ENCODE measurements around the gene PDE3B. TPM values are rescaled to one million over a fixed set of nuclear protein-coding genes. Genes with fewer than 3 reads are reported as not detected.

Gene PDE3B
- total and polyA plus RNA-seq, 2 of the 4 experiments (the other 2 are of a cell fraction) = 0.21 to 1.3 TPM

- Histone ChIP-seq H3K9me1 (ENCODE audit: insufficient read depth, low read length) (no peaks in the 10 kb centered on the region), H3K27ac (ENCODE audit: insufficient read depth, low read length) (no peak overlapping the region), H2AFZ (replicated peaks; ENCODE audit: low read length, poor library complexity) (no peak overlapping the region), H2AK9ac (replicated peaks; ENCODE audit: low read depth, low read length, poor library complexity) (no peak overlapping the region), H2BK20ac (ENCODE audit: low read depth, low read length) (no peak overlapping the region), H3K36me3 (ENCODE audit: control insufficient read depth, insufficient read depth, low read length) (no peaks in the 10 kb centered on the region), H3K4ac (ENCODE audit: low read depth, low read length) (no peak overlapping the region), H3K4me1 (ENCODE audit: control insufficient read depth, insufficient read depth, low read length) (no peaks in the 10 kb centered on the region), H3K4me3 (ENCODE audit: insufficient read depth, low read depth, low read length) (no peak overlapping the region), H4K20me1 (ENCODE audit: insufficient read depth, low read length) (no peaks in the 10 kb centered on the region), H3K79me1 (ENCODE audit: low read depth in 1 of 2, low read length in 2 of 2) (no peaks in the 10 kb centered on the region), H2BK120ac (ENCODE audit: low read depth, low read length) (no peak overlapping the region), H4K91ac (ENCODE audit: insufficient read depth, low read depth, low read length) (no peak overlapping the region), H3K14ac (replicated peaks; ENCODE audit: low read depth, low read length) (no peak overlapping the region), H3K9me3 (ENCODE audit: control insufficient read depth, insufficient read depth, low read length) (no peaks in the 10 kb centered on the region), H3K56ac (ENCODE audit: extremely low read depth, insufficient read depth, low read length) (no peak overlapping the region), H2BK15ac (ENCODE audit: low read depth, low read length) (no peak overlapping the region), H3K18ac (ENCODE audit: low read depth, low read length) (no peak overlapping the region), H4K5ac (ENCODE audit: low read depth, low read length) (no peak overlapping the region), H3K9ac (ENCODE audit: low read depth, low read length) (no peak overlapping the region), H3K4me2 (ENCODE audit: low read depth, low read length) (no peak overlapping the region), H3K23ac (ENCODE audit: low read depth, low read length) (no peak overlapping the region), H3K27me3 (ENCODE audit: control insufficient read depth, insufficient read depth, low read length) (peaks cover 1% of the 10 kb centered on the region; the same call in 1 of the 2 replicates), H4K8ac (ENCODE audit: low read depth in 2 of 2, low read length in 2 of 2) (no peak overlapping the region), H2AK5ac (ENCODE audit: low read depth, low read length) (no peak overlapping the region), H2BK5ac (ENCODE audit: low read depth, low read length, poor library complexity, severe bottlenecking) (no peak overlapping the region)
- DNase-seq (no peak), ATAC-seq (ENCODE audit: low read depth) (no peak)
- dilution Hi-C loops (cut with HindIII; ENCODE audit: low sequenced_read_pairs, unreplicated experiment) = no loop called here
- ChIA-PET CTCF (interaction anchor here (0.8 to 1.3 kb wide), 3 partner anchors 32 to 117 kb away, joined by 3 to 4 read pairs (median 3); no protein-coding TSS in a partner anchor), POLR2A (ENCODE audit: unreplicated experiment) (no interaction called here)
- BruUV-seq (replicated peaks) = no TSS peak
- TF ChIP-seq SMC3 (IDR thresholded peaks at IDR 0.05; ENCODE audit: low read depth, low read length) (no peak), POLR2A (IDR thresholded peaks at IDR 0.05; ENCODE audit: low read depth, low read length) (no peak), CHD1 (IDR thresholded peaks at IDR 0.05; ENCODE audit: low read depth, low read length) (no peak), RFX5 (IDR thresholded peaks at IDR 0.05; ENCODE audit: low read depth, low read length) (no peak), MXI1 (IDR thresholded peaks at IDR 0.05; ENCODE audit: borderline replicate concordance, low read depth, low read length) (no peak), RCOR1 (IDR thresholded peaks at IDR 0.05; ENCODE audit: insufficient replicate concordance, low read length) (no peak), MAFK (IDR thresholded peaks at IDR 0.05; ENCODE audit: low read depth, low read length) (no peak), RAD21 (IDR thresholded peaks at IDR 0.05; ENCODE audit: low read length) (no peak), NFE2L2 (IDR thresholded peaks at IDR 0.05; ENCODE audit: low read depth, low read length) (no peak), CEBPB (IDR thresholded peaks at IDR 0.05; ENCODE audit: low read depth, low read length) (no peak), MAZ (IDR thresholded peaks at IDR 0.05; ENCODE audit: borderline replicate concordance, low read depth, low read length) (no peak), BHLHE40 (IDR thresholded peaks at IDR 0.05; ENCODE audit: low read depth, low read length) (no peak)
- TF ChIP-seq, protein P1, sequence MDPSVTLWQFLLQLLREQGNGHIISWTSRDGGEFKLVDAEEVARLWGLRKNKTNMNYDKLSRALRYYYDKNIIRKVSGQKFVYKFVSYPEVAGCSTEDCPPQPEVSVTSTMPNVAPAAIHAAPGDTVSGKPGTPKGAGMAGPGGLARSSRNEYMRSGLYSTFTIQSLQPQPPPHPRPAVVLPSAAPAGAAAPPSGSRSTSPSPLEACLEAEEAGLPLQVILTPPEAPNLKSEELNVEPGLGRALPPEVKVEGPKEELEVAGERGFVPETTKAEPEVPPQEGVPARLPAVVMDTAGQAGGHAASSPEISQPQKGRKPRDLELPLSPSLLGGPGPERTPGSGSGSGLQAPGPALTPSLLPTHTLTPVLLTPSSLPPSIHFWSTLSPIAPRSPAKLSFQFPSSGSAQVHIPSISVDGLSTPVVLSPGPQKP (IDR thresholded peaks at IDR 0.05; ENCODE audit: borderline replicate concordance, low read depth, low read length) = no peak
- TF ChIP-seq, protein P2, sequence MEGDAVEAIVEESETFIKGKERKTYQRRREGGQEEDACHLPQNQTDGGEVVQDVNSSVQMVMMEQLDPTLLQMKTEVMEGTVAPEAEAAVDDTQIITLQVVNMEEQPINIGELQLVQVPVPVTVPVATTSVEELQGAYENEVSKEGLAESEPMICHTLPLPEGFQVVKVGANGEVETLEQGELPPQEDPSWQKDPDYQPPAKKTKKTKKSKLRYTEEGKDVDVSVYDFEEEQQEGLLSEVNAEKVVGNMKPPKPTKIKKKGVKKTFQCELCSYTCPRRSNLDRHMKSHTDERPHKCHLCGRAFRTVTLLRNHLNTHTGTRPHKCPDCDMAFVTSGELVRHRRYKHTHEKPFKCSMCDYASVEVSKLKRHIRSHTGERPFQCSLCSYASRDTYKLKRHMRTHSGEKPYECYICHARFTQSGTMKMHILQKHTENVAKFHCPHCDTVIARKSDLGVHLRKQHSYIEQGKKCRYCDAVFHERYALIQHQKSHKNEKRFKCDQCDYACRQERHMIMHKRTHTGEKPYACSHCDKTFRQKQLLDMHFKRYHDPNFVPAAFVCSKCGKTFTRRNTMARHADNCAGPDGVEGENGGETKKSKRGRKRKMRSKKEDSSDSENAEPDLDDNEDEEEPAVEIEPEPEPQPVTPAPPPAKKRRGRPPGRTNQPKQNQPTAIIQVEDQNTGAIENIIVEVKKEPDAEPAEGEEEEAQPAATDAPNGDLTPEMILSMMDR (conservative IDR thresholded peaks at IDR 0.05; ENCODE audit: low read depth, low read length) = no peak
- TF ChIP-seq, protein P3, sequence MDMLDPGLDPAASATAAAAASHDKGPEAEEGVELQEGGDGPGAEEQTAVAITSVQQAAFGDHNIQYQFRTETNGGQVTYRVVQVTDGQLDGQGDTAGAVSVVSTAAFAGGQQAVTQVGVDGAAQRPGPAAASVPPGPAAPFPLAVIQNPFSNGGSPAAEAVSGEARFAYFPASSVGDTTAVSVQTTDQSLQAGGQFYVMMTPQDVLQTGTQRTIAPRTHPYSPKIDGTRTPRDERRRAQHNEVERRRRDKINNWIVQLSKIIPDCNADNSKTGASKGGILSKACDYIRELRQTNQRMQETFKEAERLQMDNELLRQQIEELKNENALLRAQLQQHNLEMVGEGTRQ (IDR thresholded peaks at IDR 0.05; ENCODE audit: low read depth, low read length) = no peak
- WGBS, 2 experiments (ENCODE audit: extremely low coverage in 2 of 2, insufficient read length in 1 of 2) = 73% methylated on average over 3 of the region's 5 CpGs; no CpG with 5 or more reads in 1 of the 2 experiments
- in situ Hi-C loops (cut with MboI; ENCODE audit: low sequenced_read_pairs) = loop anchor here (5.0 kb wide), 1 partner anchor 114 kb away; no protein-coding TSS in a partner anchor
- intact Hi-C loops (cut with micrococcal nuclease) = loop anchor here (2.0 to 10.0 kb wide), 3 partner anchors 262 to 384 kb away; partner anchors contain the start of genes PDE3B and PSMA1
These were observed 263.0 kb downstream of the PDE3B start for GRCh38 chr11:14906578-14906977.

Data from IMR-90 (cell line).